Right atrium auricular region (tissue), 2 donors: ENCODE data around the gene WDR91. TPM values are rescaled to one million over a fixed set of nuclear protein-coding genes. Genes with fewer than 3 reads are reported as not detected.
A peak's percentile ranks its signal among the peaks of the same experiment; 100 is the strongest.

Experiments
- DNase-seq: peaks from one replicate; pipeline ENCODE4 v3.0.0-alpha.2; 2019; ENCODE audit warnings: low spot score
- H3K27ac ChIP-seq, 2 donors: fragments of 200-600 bp; sonication (generic); 1 replicate in 1 of 2; 2 replicates in 1 of 2; pipeline ENCODE4 v1.5.1; 2016 to 2019
- H3K27me3 ChIP-seq, 2 donors: fragments of 200-600 bp; sonication (generic); one replicate each; pipeline versions ENCODE4 v1.5.1 to v1.6.0; 2017 to 2019
- H3K36me3 ChIP-seq: fragments of 200-600 bp; sonication (generic); one replicate; pipeline ENCODE4 v1.5.1; 2016
- H3K4me1 ChIP-seq, 2 donors: fragments of 200-600 bp; sonication (generic); one replicate each; pipeline versions ENCODE4 v1.5.1 to v1.6.0; 2017 to 2019
- H3K4me3 ChIP-seq, 2 donors: fragments of 200-600 bp; sonication (generic); 1 replicate in 1 of 2; 2 replicates in 1 of 2; pipeline ENCODE4 v1.5.1; 2017 to 2019; ENCODE audit warnings: mild to moderate bottlenecking in 1 of 2, moderate library complexity in 1 of 2
- H3K9me3 ChIP-seq, 2 donors: fragments of 200-600 bp; sonication (generic); one replicate each; pipeline ENCODE4 v1.5.1; 2019
- total RNA-seq, 2 donors: library from RNA; depleted of rRNA; stranded (reverse); fragments of >200 nt; gene quantifications; one replicate each; pipeline ENCODE4 v1.1.0, GENCODE V29; 2016
- TF ChIP-seq, protein P1 (sequence below), 2 donors: fragments of 200-600 bp; sonication (generic); IDR thresholded peaks; one replicate each; pipeline ENCODE4 v1.5.1; 2019; ENCODE audit warnings: antibody characterized with exemption in 2 of 2

WDR91 gene
- total RNA-seq, 2 donors from 2014 or later, result 3.3 to 4.5 TPM

DNA sequence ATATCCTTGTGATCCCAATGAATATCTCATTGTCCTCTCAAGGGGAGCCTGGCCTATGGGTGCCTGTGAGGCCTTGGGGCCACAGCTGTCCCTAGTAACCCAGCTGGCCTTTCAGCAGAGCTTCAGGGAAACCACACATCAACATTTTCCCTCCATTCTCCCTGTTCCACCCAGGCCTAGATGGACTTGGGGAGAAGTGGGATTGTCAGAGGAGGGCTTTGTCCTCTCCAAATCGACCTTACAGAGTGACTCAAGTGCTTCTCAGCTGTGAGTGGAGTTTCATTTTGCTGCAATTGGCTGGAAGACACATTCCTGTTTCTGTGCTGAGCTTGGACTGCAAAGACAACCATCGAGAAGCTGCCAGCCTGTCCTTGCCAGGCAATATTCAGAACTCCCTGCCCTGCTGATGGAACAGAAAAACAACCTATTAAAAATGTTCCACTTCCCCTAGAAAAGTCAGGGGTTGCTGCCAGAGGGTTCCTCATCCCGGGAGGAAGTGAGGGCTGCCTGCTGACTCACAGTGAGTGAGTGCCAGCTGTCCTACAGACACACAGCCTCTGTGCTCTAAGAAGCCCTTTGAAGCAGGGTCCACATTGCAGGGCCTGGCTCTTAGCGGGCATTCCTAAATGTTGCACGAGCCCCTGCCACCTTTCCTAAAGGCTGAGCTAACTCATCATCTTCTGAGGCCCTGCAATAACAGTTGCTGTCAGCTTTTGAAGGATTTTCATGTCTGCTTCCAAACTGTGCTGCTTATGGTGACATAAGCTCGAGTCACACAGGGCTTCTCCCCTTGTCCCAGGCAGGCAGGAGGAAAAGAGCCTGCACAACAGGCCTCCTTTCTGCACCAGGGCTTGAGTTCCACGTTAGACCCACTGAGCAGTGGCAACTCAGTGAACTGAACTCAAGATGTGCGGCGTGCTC, 42.8 kb upstream of the WDR91 start:
- Histone ChIP-seq H3K36me3 (no peaks in the 10 kb centered on the region), H3K4me3 (no peak overlapping the region), H3K4me1 (peaks cover 0 to 19% of the 10 kb centered on the region in 2 donors), H3K9me3 (no peaks in the 10 kb centered on the region), H3K27ac (peak overlapping the region; percentile 75), H3K27me3 (no peaks in the 10 kb centered on the region)
- TF ChIP-seq, protein P1, sequence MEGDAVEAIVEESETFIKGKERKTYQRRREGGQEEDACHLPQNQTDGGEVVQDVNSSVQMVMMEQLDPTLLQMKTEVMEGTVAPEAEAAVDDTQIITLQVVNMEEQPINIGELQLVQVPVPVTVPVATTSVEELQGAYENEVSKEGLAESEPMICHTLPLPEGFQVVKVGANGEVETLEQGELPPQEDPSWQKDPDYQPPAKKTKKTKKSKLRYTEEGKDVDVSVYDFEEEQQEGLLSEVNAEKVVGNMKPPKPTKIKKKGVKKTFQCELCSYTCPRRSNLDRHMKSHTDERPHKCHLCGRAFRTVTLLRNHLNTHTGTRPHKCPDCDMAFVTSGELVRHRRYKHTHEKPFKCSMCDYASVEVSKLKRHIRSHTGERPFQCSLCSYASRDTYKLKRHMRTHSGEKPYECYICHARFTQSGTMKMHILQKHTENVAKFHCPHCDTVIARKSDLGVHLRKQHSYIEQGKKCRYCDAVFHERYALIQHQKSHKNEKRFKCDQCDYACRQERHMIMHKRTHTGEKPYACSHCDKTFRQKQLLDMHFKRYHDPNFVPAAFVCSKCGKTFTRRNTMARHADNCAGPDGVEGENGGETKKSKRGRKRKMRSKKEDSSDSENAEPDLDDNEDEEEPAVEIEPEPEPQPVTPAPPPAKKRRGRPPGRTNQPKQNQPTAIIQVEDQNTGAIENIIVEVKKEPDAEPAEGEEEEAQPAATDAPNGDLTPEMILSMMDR (IDR thresholded peaks at IDR 0.05), result no peak
- peak; percentile 82 for DNase-seq

DNA sequence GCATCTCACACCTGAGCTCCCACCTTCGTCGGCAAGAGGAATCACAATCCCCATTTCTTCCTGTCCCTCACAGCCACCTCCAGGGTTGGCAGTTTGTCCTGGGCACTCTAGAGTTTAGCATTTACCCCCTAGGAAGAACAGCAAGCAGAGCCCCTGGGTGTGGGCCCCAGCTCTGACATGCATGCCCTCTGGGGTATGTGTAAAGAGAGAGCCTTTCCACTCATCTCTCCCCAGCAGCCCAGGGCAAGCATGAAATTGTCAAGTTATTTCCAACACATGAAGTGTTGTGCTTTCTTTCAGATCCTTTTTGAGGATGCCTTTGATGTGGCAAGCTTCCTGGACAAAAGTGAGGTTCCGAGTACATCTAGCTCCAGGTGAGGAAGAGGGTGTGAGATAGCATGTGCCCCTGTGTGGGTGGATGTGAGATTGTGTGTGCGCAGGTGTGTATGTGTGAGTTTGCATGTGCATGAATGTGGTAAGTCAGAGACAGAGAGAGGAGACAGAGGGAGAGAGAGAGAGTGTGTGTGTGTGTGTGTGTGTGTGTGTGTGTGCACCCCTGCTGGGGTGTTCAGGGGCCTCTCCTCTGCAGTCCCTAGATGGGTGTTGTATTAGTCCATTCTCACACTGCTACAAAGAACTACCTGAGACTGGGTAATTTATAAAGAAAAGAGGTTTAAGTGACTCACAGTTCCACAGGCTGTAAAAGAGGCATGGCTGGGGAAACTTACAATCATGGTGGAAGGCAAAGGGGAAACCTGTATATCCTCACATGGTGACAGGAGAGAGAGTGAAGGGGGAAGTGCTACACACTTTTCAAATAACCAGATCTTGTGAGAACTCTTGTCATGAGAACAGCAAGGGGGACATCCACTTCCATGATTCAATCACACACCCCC, 40.4 kb upstream of the WDR91 start:
- peaks cover 0 to 19% of the 10 kb centered on the region in 2 donors for H3K4me1 ChIP-seq
- no peaks in the 10 kb centered on the region for H3K27me3 ChIP-seq
- H3K36me3 ChIP-seq, result no peaks in the 10 kb centered on the region
- H3K9me3 ChIP-seq, result no peaks in the 10 kb centered on the region
- DNase-seq, result no peak
- H3K4me3 ChIP-seq, result no peak overlapping the region
- TF ChIP-seq, protein P1 (IDR thresholded peaks at IDR 0.05), result no peak
- no peak overlapping the region for H3K27ac ChIP-seq

DNA sequence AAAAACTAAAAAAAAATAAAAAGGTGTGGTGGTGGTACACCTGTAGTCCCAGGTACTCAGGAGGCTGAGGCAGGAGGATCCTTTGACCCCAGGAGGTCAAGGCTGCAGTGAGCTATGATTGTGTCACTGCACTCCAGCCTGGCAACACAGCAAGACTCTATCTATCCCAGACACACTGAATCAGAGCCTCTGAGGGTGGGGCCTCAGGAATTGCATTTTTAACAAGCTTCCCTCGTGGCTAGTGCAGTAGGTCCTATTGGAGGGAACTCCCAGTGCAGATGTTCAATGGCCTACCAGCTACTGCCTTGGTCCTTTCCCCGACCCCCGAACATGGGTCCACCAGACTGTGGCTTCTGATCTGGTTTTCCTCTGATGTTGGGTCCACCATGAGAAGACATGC, 37.2 kb upstream of the WDR91 start:
- no peaks in the 10 kb centered on the region for H3K36me3 ChIP-seq
- H3K4me3 ChIP-seq, result no peak overlapping the region
- no peaks in the 10 kb centered on the region for H3K27me3 ChIP-seq
- TF ChIP-seq, protein P1 (IDR thresholded peaks at IDR 0.05), result no peak
- H3K9me3 ChIP-seq, result no peaks in the 10 kb centered on the region
- DNase-seq, result peak; percentile 5
- peaks cover 0 to 5% of the 10 kb centered on the region in 2 donors for H3K4me1 ChIP-seq
- no peak overlapping the region for H3K27ac ChIP-seq

DNA sequence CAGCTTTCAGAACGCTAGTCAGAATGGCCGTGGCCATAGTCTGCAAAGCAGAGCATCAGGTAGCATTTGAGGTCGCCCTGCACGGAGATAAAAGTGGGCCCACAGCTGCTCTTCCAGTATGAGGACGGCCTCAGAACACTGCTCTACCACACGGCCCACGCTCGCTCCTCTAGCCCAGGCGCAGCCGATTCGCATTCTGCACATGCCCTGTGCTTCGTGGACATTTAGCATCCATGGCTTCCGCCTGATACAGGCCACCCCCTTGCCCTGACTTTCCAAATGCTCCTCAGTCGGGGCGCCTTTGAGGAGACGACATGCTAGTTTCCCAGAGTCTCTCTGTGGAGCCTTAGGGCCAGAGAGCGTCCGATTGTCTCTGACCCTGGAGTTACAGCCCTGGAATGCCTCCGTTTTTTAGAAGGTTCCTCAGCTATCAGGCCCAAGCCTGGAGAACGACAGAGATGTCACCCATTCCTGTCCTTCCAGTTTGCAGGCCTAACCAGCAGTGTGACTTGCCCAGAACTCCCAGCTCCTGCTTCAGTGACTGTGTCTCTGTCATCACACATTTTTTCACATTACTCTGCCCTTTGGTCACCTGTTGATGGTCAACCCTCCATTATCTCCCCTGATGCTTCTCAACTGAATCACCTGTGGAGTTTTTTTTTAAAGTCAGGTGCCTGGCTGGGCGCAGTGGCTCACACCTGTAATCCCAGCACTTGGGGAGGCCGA, 36.6 kb upstream of the WDR91 start:
- TF ChIP-seq, protein P1 (IDR thresholded peaks at IDR 0.05), result no peak
- Histone ChIP-seq H3K27ac (no peak overlapping the region), H3K36me3 (no peaks in the 10 kb centered on the region), H3K4me1 (no peaks in the 10 kb centered on the region), H3K27me3 (no peaks in the 10 kb centered on the region), H3K9me3 (no peaks in the 10 kb centered on the region), H3K4me3 (no peak overlapping the region)
- DNase-seq, result peak; percentile 5

DNA sequence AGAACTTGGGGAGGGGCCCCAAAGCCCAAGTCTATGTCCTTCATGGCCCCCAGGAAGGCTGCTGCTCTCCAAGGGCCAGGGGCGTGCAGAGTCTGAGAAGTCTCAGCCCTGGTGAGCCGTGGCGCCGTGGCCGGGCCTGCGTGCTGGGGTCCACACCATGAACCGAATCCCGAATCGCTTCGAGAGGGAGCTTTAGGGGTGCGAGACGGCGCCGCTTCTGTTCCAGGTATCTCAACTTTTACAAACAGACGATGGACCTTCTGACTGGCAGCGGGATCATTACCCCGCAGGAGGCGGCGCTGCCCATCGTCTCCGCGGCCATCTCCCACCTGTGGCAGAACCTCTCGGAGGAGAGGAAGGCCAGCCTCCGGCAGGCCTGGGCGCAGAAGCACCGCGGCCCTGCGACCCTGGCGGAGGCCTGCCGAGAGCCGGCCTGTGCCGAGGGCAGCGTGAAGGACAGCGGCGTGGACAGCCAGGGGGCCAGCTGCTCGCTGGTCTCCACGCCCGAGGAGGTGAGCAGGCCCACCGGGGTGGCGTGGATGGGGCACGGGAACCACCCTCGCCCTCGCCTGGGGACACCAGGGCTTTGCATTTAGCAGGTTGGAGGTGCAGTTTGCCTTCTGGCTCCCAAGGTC, 35.0 kb upstream of the WDR91 start:
- H3K9me3 ChIP-seq, result no peaks in the 10 kb centered on the region
- DNase-seq, result peak; percentile 34
- no peak overlapping the region for H3K4me3 ChIP-seq
- no peaks in the 10 kb centered on the region for H3K36me3 ChIP-seq
- TF ChIP-seq, protein P1 (IDR thresholded peaks at IDR 0.05), result no peak
- no peaks in the 10 kb centered on the region for H3K27me3 ChIP-seq
- H3K27ac ChIP-seq, result no peak overlapping the region
- no peaks in the 10 kb centered on the region for H3K4me1 ChIP-seq
